ENCODE data around the gene KLHL35.
A peak's percentile ranks its signal among the peaks of the same experiment; 100 is the strongest.
"Not testable (repeated sequence)": the region's sequence is repeated elsewhere in the genome, so short reads cannot be mapped to it uniquely, and the experiment has no call there.

KLHL35 gene

GRCh38 chr11:75423721-75424120, 9.3 kb downstream of the KLHL35 start:
- TF ChIP-seq JUND (IDR thresholded peaks at IDR 0.05; ENCODE audit: low read depth): no peak
- no peak for DNase-seq (ENCODE audit: low read depth in 1 of 2, low spot score in 1 of 2)
- in situ Hi-C loops (cut with HindIII; ENCODE audit: low pct_unique_long_range_greater_than_20kb, low sequenced_read_pairs): no loop called here

DNA sequence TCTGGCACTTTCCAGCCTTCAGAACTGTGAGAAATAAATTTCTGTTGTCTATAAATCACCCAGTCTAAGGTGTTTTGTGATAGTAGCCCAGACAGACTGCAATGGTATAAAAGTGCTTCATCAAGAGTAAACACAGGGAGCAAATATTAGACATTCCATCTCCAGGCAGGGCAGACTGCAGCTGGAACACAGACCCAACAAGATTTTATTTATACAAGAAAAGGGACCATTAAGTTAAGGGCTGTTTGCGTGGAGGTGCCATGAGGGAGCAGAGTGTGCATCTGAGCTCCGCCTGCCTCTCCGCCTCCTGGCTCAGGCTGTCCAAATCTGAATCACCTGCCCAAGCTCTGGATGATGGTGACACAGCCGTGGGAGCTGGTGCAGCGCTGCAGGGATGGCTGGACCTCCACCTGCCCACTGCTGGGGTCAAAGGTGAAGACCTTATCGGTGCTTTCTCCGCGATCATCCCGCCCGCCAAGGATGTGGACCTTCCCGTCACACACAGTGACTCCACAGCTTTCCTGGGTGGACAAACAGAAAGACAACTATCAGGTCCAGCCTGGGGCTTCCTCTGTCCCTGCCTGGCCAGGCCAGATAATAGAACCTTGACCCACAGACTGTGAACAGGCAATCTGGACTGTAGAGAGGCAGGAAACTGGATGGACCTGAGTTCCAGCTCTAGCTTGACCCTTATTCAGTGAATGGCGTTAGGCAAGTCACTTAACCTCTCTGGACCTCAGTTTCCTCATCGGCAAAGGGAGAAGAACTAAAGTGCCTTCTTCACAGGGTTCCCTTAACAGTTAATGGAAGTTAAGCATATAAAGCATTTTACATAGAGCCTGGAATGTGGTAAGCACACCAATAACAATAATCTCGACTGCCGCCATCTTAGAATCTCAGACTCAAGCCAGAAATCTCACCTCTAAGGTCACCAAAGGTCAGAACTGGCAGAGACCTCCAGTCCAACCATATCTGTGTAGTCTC, 10.5 kb downstream of the KLHL35 start:
- in situ Hi-C loops (cut with HindIII; ENCODE audit: low pct_unique_long_range_greater_than_20kb, low sequenced_read_pairs): no loop called here
- peak; percentile 87 to 94 for DNase-seq (ENCODE audit: low read depth in 1 of 2, low spot score in 1 of 2)

DNA sequence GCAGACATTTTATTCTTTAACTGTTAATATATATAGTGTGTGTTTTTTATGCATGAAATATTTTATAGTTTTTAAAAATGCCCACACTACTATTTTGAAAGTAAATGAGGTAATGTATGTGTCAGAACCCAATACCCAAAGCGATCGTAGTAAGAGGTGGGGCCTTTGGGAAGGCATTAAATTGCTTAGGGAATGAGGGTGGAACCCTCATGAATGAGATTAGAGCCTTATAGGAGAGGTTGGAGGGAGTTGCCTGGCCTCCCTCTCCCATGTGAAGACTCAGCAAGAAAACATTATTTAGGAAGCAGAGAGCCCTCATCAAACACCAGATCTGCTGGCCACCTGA, 11.1 kb downstream of the KLHL35 start:
- TF ChIP-seq JUND (IDR thresholded peaks at IDR 0.05; ENCODE audit: low read depth): no peak
- in situ Hi-C loops (cut with HindIII; ENCODE audit: low pct_unique_long_range_greater_than_20kb, low sequenced_read_pairs): no loop called here
- DNase-seq (ENCODE audit: low read depth in 1 of 2, low spot score in 1 of 2): no peak

More for the DNA sequence above, 10.5 kb downstream of the KLHL35 start:
- no peak for TF ChIP-seq JUND (IDR thresholded peaks at IDR 0.05; ENCODE audit: low read depth)

- no peak for TF ChIP-seq JUND (IDR thresholded peaks at IDR 0.05; ENCODE audit: low read depth)
- in situ Hi-C loops (cut with HindIII; ENCODE audit: low pct_unique_long_range_greater_than_20kb, low sequenced_read_pairs): no loop called here
- no peak for DNase-seq (ENCODE audit: low read depth in 1 of 2, low spot score in 1 of 2)
Measured at GRCh38 chr11:75421035-75421602, 11.9 kb downstream of the KLHL35 start.

GRCh38 chr11:75420224-75421034, 12.6 kb downstream of the KLHL35 start:
- TF ChIP-seq JUND (IDR thresholded peaks at IDR 0.05; ENCODE audit: low read depth): no peak
- no peak for DNase-seq (ENCODE audit: low read depth in 1 of 2, low spot score in 1 of 2)
- in situ Hi-C loops (cut with HindIII; ENCODE audit: low pct_unique_long_range_greater_than_20kb, low sequenced_read_pairs): no loop called here

DNA sequence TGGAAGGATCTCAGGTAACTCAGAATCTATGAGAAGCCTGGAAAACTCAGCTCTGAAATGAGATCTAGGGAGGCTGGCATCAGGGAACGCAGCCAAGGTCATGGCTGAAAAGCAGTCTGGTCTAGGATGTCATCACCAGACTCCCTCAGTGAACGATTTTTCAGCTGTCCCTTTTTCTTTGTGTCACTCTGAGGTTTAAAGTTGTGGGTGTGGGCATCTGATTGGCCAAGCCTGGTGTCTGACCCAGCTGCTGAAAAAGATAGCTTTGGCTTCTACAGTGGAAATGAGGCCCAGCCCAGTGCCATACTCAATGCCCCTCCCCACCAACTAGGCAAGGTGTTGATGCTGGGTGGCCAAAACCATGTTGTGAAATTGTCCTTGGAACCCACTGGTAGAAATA, 19.1 kb downstream of the KLHL35 start:
- in situ Hi-C loops (cut with HindIII; ENCODE audit: low pct_unique_long_range_greater_than_20kb, low sequenced_read_pairs): no loop called here
- TF ChIP-seq JUND (IDR thresholded peaks at IDR 0.05; ENCODE audit: low read depth): no peak
- DNase-seq (ENCODE audit: low read depth in 1 of 2, low spot score in 1 of 2): no peak

DNA sequence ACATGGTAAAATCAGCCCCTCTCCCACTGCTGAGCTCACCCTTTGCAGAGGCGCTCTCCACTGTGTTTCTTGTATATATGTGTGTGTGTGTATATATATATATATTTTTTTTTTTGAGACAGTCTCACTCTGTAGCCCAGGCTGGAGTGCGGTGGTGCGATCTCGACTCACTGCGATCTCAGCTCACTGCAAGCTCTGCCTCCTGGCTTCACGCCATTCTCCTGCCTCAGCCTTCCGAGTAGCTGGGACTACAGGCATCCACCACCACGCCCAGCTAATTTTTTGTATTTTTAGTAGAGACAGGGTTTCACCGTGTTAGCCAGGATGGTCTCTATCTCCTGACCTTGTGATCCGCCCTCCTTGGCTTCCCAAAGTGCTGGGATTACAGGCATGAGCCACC, 19.9 kb downstream of the KLHL35 start:
- DNase-seq (ENCODE audit: low read depth in 1 of 2, low spot score in 1 of 2); in situ Hi-C loops (cut with HindIII; ENCODE audit: low pct_unique_long_range_greater_than_20kb, low sequenced_read_pairs): not testable (repeated sequence)

GRCh38 chr11:75409971-75410370, 23.0 kb downstream of the KLHL35 start:
- DNase-seq (ENCODE audit: low read depth in 1 of 2, low spot score in 1 of 2); in situ Hi-C loops (cut with HindIII; ENCODE audit: low pct_unique_long_range_greater_than_20kb, low sequenced_read_pairs): not testable (repeated sequence)

DNA sequence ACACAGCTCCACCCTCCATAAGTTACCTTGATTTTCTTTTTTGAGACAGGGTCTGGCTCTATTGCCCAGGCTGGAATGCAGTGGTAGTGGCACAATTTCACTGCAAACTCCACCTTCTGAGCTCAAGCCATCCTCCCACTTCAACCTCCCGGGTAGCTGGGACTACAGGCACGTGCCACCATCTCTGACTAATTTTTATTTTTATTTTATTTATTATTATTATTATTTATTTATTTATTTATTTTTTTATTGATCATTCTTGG, 24.1 kb downstream of the KLHL35 start:
- no peak for TF ChIP-seq JUND (IDR thresholded peaks at IDR 0.05; ENCODE audit: low read depth)
- DNase-seq (ENCODE audit: low read depth in 1 of 2, low spot score in 1 of 2): no peak
- in situ Hi-C loops (cut with HindIII; ENCODE audit: low pct_unique_long_range_greater_than_20kb, low sequenced_read_pairs): no loop called here

- DNase-seq (ENCODE audit: low read depth in 1 of 2, low spot score in 1 of 2): no peak
- TF ChIP-seq JUND (IDR thresholded peaks at IDR 0.05; ENCODE audit: low read depth): no peak
- in situ Hi-C loops (cut with HindIII; ENCODE audit: low pct_unique_long_range_greater_than_20kb, low sequenced_read_pairs): no loop called here
Measured at GRCh38 chr11:75406338-75406777, 26.6 kb downstream of the KLHL35 start.

GRCh38 chr11:75403983-75404658, 28.9 kb downstream of the KLHL35 start:
- in situ Hi-C loops (cut with HindIII; ENCODE audit: low pct_unique_long_range_greater_than_20kb, low sequenced_read_pairs): no loop called here
- DNase-seq (ENCODE audit: low read depth in 1 of 2, low spot score in 1 of 2): no peak
- TF ChIP-seq JUND (IDR thresholded peaks at IDR 0.05; ENCODE audit: low read depth): no peak

GRCh38 chr11:75403037-75403436, 30.0 kb downstream of the KLHL35 start:
- in situ Hi-C loops (cut with HindIII; ENCODE audit: low pct_unique_long_range_greater_than_20kb, low sequenced_read_pairs): no loop called here
- TF ChIP-seq JUND (IDR thresholded peaks at IDR 0.05; ENCODE audit: low read depth): no peak
- no peak for DNase-seq (ENCODE audit: low read depth in 1 of 2, low spot score in 1 of 2)
